Activated CD4-positive, CD25-positive, alpha-beta regulatory T cell treated with anti-CD3 and anti-CD28 coated beads, Interleukin-2, amount 50 U/mL, for 72 hours (primary cell): ENCODE measurements around the gene CYTL1.

Source experiments
- DNase-seq: peaks from one replicate; pipeline ENCODE4 v3.0.0; 2021

Gene CYTL1

DNA sequence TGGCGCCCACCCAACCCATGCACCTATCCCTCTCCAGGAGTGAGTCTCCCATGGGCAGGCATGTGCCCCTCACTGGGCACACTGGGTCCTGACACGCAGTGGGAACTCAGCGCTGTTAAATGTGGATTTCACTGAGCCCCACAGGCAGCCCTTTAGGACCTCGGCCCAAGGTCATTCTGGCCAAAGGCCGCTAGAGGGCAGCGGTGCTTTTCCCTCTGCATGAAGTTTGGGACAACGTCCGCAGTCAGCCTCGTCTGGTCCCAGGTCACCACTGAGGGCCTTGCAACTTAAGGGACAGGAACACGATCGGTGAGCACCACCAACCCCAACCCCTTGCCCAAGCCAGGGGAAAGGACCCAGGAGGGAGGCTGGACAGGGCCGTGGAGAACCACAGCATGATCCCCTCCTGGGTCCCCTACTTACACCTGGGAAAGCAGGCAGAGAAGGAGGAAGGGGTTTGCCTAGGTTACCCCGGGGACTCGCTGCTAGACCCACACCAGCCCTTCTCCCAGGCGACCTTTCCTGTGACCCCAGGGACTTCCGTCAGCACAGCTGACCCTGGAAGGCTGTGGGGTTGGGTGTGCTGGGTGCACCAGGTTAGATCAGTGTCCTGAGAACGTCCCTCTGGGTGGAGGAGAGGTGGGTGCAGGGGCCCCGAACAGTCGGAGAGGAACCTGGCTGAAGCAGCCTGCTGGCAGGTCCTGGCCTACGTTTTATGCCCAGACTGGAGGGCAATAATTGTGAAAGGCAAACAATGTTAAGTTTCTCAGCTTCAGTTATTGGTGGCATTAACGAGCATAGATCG, 24.0 kb downstream of the CYTL1 start:
- DNase-seq: peak; percentile 48

DNA sequence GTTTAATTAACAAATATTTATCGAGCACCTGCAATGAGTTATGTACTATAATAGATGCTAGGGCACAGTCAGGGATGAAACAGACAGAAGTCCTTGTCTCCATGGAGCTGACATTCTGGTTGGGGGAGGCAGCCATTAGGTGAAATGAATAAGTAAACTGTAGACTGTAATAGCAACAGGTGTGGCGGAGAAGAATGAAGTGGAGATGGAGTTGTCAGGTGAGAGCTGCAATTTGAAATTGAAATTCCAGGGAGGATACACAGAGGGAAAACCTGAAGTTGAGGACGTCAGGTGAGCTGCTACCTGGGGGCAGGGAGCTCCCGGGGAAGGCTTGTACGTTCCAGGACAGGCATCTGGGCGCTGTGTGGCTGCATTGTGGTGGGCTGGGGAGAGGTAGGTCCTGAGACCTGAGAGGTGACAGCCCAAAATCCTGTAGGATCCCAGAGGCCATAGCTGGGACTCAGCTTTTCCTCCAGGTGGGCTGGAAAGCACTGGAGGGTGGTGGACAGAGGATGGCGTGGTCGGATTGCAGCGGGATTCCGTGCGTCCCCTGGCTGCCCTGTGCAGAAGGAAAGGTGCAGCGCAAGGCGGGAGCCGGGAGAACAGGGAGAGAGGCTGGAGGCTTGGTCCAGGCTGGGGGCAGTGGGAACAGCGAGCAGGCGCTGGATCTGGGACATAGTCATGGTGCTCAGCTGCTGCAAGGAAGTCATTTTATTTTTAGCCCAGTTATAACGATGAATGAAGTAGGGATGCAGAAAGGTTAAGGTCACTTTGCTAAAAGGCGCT, 24.8 kb downstream of the CYTL1 start:
- no peak for DNase-seq

DNA sequence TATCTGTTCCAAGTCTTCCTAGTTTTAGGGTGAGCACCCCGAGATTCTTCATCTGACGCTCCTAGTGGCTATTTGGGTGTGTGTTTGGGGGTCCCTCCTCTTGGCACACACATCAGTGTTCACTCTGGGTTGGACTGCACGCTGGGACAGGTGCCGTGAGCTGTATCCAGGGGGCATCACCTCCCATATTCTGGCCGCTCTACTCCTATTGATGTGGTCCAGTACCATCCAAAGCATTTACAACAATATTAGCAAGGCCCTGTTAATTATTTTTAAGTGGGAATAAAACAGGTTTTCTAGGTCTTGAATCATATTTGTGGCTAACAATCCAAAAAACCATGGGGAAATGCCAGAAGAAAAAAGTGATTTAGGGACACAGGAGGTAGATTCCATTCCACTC, 26.4 kb downstream of the CYTL1 start:
- DNase-seq: no peak

DNA sequence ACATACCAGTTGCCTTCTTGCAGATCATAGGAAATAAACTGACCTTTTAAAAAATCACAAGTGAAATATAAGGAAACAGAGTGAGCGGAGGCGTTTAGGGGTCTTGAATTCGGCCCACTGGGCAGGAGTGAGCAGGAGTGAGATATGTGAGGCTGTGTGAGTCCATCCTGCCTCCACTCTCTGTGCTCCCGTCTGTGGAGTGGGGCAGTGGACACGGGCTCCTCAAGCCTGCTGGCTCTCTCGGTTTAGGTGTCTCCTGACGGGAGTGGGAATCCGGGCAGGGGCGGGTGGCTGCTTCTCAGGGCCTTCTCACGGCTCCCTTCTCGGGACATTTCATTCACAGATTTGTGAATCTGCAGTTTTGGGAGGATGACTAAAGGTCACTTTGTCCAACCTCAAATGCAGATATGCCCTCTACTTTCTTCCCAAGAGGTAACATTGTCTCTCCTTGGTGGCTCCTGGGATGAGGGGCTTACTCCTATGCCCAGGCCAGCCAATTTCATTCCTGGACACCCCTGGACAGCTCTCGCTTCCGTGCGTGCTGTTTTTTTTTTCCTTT, 27.6 kb downstream of the CYTL1 start:
- DNase-seq: no peak

DNA sequence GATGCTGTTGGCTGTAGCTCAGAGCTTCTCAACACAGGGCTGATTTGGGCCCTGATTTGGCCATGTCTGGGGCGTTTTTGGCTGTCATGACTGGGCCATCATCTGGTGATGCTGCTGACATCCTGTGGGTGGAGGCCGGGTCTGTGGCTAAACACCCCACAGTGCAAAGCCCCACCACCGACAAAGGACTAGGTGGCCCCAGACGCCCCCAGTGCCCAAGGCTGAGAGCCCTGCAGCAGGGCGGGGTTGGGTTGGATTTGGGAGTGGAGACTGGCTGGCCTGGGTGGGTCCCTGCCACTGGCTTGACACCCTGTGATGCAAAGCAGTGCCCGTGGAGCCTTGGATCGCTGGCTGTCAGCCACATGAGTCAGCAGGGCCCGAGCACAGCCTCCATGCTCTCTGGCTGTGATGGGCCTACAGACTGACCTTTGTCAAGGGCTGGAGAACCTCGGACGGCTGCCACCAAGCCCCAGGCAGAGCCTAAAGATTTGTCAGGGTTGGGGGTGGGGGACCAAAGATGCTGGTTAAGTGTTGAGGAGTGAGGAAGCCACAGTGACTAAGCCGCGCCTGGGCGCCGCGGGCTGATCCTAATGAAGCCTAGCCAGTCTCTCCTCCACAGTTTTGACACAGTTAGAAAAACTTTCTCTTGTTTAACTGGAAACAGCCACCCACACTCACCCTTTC, 28.3 kb downstream of the CYTL1 start:
- DNase-seq: no peak

DNA sequence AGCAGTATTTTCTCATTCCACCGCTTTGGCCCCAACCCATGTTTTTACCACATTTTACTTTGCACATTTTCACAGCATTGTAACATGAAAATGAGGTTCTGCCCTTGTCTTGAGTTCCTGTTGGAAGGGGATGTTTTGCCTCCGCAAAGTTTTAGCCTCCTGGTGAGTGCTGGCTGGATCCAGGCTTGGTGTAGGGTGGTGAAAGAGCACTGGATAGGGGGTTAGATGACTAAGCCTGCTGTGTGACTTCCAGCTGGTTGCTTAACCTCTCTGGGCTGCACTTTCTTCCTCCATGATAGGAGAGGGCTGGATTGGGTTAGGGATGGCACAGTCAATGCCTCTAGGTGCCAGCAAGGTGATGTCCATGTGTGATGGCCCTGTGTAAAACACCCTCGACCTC, 28.9 kb downstream of the CYTL1 start:
- DNase-seq: no peak

DNA sequence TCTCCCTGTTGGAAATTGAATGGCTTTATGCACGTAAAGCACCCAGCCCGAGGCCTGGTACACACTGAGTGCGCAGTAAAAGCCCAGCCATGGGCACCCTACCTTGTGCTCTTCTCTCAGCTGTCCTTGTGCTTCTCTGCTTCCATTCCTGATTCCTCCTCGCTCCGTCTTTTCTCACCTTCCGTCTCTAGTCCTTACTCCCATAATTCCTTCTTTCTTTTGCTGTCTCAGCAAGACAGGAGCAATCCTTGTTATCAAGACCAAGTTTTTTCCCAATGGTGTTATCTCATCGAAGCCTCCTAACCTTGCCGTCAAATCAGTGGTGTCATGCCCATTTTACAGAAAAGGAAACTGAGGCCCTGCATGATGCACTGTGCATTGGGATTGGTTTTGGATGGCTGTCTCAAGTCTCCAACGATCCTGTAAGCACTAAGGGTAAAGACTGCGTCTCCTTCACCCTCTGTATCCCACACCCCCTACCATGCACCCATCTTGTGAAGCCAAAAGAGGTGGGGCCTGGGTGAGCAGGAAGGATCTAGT, 30.1 kb downstream of the CYTL1 start:
- no peak for DNase-seq

DNA sequence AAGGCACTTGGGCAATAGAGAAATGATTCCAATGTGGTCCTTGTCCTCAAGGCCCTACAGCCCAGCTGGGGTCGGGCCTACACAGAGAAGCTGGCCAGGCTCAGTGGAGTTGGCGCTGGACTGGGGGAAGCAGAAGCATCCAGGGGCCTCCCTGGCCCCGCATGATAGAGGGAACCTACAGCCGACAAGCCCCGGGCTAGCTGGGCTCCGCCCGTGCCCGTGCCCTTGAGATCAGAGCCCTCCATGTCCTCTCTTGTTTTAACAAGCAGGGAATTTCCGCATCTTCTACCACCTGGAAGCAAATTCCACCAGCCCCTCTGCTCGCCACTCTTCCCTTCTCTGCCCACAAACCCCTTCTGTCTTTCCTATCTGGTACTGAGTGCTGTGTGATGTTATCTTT, 31.6 kb downstream of the CYTL1 start:
- DNase-seq: no peak

DNA sequence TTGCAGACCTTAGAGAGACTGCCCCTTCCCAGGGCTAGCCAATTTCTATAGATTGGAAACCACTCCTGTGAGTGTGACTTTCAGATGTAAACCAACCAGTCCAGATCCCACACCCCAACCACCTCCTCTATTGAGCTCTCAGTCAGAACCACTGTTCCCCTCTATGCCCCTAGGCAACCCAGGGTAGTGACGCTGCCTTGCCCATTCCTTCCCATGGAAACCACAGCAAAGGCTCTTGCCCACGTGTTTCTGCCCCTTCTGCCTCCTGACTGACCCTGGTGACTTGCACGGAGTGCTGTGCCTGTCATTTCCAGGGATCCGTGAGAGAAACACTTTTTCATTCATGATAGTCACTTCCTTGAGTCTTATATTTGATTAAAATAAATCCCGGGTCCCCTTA, 32.4 kb downstream of the CYTL1 start:
- no peak for DNase-seq

DNA sequence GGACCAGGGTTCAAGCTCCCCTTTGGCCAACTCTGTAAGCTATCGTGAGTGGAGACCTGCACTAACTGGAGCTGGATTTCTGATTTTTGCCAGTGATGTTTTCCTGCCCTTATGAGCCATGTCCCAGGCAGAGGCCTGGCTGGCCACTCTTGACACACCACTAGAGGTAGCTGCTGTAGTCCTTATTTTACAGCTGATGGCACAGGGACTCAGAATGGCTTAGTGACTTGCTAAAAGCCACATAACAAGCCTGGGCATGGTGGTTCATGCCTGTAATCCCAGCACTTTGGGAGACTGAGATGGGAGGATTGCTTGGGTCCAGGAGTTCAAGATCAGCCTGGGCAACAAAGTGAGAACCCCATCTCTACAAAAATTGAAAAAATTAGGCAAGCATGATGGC, 33.4 kb downstream of the CYTL1 start:
- DNase-seq: no peak

DNA sequence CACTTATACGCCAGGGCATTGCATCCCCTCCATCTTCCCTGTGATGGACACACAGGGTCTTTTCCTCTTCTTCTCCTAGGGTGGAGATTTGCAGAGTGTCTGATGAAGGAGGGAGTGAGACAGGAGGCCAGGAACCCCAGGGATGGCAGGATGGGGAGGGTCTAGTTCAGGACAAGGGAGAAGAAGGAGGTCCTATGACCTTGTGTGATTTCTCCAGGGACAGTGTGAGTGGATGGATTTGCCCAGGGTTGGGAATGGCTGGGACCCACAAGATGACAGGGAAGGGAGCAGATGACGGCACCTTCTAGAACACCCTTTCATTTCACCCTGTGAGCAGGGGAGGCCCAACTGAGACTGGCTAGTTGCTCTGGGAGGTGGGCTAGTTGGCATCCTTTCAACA, 34.2 kb downstream of the CYTL1 start:
- DNase-seq: no peak

DNA sequence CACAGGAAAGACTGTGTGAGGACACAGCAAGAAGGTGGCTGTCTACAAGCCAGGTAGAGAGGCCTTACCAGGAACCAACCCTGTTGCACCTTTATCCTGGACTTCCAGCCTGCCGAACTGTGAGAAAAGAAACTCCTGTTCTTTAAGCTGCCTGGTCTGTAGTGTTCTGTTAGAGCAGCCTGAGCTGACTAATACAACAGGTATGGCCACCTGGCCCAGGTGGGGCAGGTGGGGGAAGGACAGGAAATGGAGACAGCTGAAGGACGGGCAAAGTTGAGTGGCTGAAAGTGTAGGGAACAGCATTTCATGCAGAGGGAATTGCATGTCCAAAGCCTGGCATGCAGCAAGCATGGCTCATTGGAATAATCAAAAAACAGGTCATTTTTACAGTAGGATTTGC, 35.1 kb downstream of the CYTL1 start:
- DNase-seq: no peak

DNA sequence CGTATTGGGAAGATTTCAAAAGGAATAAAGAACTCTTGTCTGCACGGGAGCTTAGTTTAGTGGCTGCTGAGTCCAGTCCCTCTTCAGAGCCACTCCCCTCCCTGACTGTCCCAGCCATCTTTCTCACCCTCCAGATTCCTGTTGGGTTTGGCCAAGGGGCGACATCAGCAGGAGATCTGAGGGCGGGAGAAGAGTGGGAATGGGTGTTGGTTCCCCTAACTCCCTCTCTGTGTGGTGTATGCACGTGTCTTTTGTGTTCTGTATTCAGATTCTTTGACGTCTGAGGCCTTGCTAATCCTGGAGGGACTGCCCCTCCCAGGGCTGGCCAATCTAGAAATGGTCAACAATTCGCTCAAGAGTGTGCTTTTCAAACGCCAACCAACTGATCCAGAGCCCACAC, 37.4 kb downstream of the CYTL1 start:
- DNase-seq: no peak

DNA sequence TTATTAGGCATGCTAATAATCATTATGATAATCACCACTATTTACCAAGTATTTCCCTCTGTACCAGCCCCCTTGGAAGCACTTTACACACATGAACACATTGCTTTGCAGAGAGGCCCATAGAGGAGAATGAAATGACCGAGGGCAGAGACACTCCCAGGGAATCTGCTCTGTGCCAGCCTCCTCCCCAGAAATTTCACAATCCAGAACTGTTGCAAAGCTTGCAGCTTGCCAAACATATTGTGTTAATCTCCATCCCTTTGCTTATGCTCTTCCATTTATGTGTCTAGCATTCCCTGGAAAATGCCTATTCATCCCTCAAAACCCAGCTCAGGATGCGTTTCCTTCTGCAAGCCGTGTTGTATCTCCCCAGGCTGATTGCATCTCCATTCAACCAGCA, 37.8 kb downstream of the CYTL1 start:
- DNase-seq: no peak

DNA sequence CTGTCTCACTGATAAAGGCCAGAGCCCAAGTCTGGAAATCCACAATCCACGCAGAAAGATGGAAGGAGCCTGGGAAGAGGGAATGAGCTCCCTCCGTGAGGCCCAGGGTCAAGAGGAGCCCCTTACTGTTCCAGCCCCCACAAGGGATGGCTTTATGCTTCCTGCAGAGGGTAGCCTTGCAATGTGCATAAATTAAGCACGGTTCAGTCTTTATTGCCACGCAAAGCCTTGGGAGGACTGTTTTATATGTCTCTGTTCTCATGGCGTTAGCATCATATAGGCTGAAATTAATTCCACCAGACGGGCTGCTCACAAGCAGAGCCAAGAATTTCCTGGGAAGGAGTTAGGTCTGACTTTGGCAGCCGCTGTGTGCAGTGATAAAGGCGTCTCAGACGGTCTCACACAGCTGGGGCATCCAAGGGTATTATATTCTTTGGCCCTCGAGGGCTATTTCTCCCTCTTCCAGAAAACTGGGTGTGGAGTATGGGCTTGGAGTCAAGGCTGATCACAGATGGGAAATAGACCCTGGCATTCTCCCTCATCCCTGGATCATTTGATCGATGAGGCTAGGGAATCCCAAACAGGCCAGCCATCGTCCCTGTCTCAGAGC, 38.5 kb downstream of the CYTL1 start:
- DNase-seq: no peak

DNA sequence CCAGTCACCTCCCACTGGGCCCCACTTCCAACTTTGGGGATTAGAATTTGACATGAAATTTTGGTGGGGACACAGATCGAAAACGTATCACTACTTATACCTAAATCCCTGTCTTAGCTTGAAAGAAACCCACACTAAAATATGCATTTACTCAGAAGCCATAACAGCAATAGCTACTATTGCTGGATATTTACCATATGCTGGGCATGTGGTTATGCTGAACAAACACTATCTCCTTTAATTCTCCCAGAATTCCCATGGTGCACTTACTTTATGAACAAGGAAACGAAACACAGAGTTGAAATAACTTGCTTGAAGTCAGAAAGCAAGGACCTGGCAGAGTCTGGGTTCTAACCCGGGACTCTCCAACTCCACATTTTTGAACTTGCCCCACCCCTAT, 39.3 kb downstream of the CYTL1 start:
- DNase-seq: no peak

DNA sequence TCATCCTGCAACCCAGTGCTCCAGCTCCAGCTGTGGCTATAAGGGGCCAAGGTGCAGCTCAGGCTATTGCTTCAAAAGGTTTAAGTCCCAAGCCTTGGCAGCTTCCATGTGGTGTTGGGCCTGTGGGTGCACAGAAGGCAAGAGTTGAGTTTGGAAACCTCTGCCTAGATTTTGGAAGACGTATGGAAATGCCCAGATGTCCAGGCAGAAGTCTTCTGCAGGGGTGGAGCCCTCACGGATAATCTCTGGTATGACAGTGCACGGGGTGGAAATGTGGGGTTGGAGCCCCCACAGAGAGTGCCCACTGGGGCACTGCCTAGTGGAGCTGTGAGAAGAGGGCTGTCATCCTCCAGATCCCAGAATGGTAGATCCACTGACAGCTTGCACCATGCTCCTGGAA, 44.5 kb downstream of the CYTL1 start:
- DNase-seq: no peak

DNA sequence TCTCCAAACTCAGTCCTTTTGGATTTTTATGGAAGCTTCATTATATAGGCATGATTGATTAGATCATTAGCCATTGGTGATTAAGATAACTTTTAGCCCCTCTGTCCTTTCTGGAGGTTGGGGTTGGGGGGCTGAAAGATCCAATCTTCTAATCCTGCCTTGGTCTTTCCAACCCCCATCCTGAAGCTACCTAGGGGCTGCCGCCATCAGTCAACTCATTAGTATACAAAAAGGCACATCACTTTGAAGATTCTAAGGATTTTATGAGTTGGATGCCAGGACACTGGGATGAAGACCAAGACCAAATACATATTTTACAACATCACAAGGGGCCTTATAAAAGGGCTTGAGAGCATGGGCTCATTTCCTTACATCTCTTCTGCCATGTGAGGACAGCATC, 47.5 kb downstream of the CYTL1 start:
- DNase-seq: no peak

DNA sequence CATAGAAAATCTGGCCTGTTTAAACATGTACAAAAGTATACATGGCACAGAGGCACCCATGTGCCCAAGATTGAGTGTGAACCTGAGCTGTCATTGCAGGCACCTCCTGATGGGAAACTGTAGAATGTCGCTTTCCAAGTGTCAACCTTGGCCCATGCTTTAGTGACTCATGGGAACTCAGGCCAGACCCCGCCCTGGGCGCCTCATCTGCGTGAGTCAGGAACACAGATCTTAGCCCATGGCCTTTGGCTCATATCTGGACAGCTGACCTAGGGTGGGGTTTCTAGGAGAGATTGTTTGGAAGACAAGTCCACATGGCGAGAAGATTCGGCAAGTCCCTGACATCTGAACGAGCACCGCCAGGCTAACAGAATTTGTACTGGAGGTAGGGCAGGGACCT, 50.0 kb downstream of the CYTL1 start:
- no peak for DNase-seq

DNA sequence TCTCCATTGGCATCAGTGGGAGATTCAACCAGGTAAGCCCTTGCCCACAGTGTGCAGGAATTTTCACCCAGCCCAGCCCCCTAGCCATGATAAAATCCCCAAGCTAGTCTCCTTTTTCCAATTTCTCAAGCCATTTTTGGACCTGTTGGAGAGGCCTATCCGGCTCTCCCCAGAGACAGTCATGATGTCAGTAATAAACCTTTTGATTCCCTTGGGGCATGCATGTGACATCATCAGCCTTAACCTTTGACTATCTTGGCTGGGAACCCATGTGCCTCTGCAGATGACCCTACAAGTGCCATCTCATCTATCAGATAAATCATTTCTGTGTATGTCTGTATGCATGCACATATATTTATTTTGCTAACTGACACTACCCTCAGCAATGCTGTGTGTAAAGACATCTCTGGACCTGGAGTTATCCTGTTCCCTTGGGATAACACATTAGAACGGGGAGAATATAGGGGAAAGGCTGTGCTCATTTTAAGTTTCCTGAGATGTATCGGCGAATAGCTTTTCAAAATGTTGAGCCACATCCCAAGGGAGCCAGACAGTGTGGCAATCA, 51.0 kb downstream of the CYTL1 start:
- no peak for DNase-seq
